HepG2 (cell line): ENCODE data around the gene CD19. TPM values are rescaled to one million over a fixed set of nuclear protein-coding genes. Genes with fewer than 3 reads are reported as not detected.

Source experiments
- BHLHE40 ChIP-seq: IDR thresholded peaks from 2 replicates; pipeline ENCODE4 v1.6.1; 2011; ENCODE audit warnings: low read length, improper control_type of control experiment
- BORCS8-MEF2B ChIP-seq: sonication (generic); formaldehyde crosslinking; IDR thresholded peaks from 2 replicates; pipeline ENCODE4 v1.8.0; 2022; ENCODE audit warnings: mild to moderate bottlenecking, missing genetic modification reagents
- CENPT ChIP-seq: sonication (generic); formaldehyde crosslinking; IDR thresholded peaks from 2 replicates; pipeline ENCODE4 v1.8.0; 2022; ENCODE audit warnings: low read depth, mild to moderate bottlenecking, moderate library complexity, missing genetic modification reagents
- FOXK2 ChIP-seq: fragments of 450-650 bp; IDR thresholded peaks from 2 replicates; pipeline ENCODE4 v1.6.1; 2016
- MIER2 ChIP-seq: IDR thresholded peaks from 2 replicates; pipeline ENCODE4 v1.6.1; 2016; ENCODE audit warnings: missing biosample characterization, missing genetic modification reagents
- NFE2 ChIP-seq: sonication (generic); formaldehyde crosslinking; IDR thresholded peaks from 2 replicates; pipeline ENCODE4 v1.4.0; 2020; ENCODE audit warnings: missing genetic modification reagents
- POGZ ChIP-seq: sonication (generic); formaldehyde crosslinking; IDR thresholded peaks from 2 replicates; pipeline ENCODE4 v1.4.0; 2020; ENCODE audit warnings: mild to moderate bottlenecking, missing genetic modification reagents
- PPARG ChIP-seq: conservative IDR thresholded peaks from 2 replicates; pipeline ENCODE4 v1.6.1; 2016; ENCODE audit warnings: missing biosample characterization, missing genetic modification reagents
- SRF ChIP-seq: IDR thresholded peaks from 2 replicates; pipeline ENCODE4 v1.6.1; 2011; ENCODE audit warnings: mild to moderate bottlenecking, low read depth, low read length, moderate library complexity
- TARDBP ChIP-seq: sonication (generic); formaldehyde crosslinking; IDR thresholded peaks from 2 replicates; pipeline ENCODE4 v1.8.0; 2022; ENCODE audit warnings: mild to moderate bottlenecking, missing genetic modification reagents
- USF2 ChIP-seq, 2 experiments: sonication (generic) in 1 of 2; formaldehyde crosslinking in 1 of 2; IDR thresholded peaks; 2 replicates each; pipeline versions ENCODE4 v1.5.1 to v1.6.1; 2011 to 2020; ENCODE audit warnings: borderline replicate concordance in 1 of 2, low read depth in 1 of 2, low read length in 1 of 2, mild to moderate bottlenecking in 1 of 2, missing genetic modification reagents in 1 of 2, moderate library complexity in 1 of 2
- ZNF20 ChIP-seq: sonication (generic); formaldehyde crosslinking; IDR thresholded peaks from 2 replicates; pipeline ENCODE4 v1.4.0; 2020; ENCODE audit warnings: mild to moderate bottlenecking, moderate library complexity, missing genetic modification reagents
- ZNF224 ChIP-seq: sonication (generic); formaldehyde crosslinking; IDR thresholded peaks from 2 replicates; pipeline ENCODE4 v1.5.0; 2020; ENCODE audit warnings: mild to moderate bottlenecking, missing genetic modification reagents
- ZNF326 ChIP-seq: sonication (generic); formaldehyde crosslinking; IDR thresholded peaks from 2 replicates; pipeline ENCODE4 v1.4.0; 2020; ENCODE audit warnings: missing genetic modification reagents, borderline replicate concordance
- ZNF652 ChIP-seq: IDR thresholded peaks from 2 replicates; pipeline ENCODE4 v1.6.1; 2016; ENCODE audit warnings: low read depth, borderline replicate concordance
- ZNF713 ChIP-seq: sonication (generic); formaldehyde crosslinking; IDR thresholded peaks from 2 replicates; pipeline ENCODE4 v1.4.0; 2020; ENCODE audit warnings: mild to moderate bottlenecking, missing genetic modification reagents
- ZNF737 ChIP-seq: sonication (generic); formaldehyde crosslinking; IDR thresholded peaks from 2 replicates; pipeline ENCODE4 v1.5.0; 2020; ENCODE audit warnings: missing genetic modification reagents, mild to moderate bottlenecking, borderline replicate concordance
- ZNF780A ChIP-seq: sonication (generic); formaldehyde crosslinking; IDR thresholded peaks from 2 replicates; pipeline ENCODE4 v1.8.0; 2022; ENCODE audit warnings: mild to moderate bottlenecking, missing genetic modification reagents, moderate library complexity
- ZXDC ChIP-seq: sonication (generic); formaldehyde crosslinking; IDR thresholded peaks from 2 replicates; pipeline ENCODE4 v1.5.0; 2020; ENCODE audit warnings: mild to moderate bottlenecking, missing genetic modification reagents
- polyA plus RNA-seq, 8 experiments: library from polyadenylated mRNA; depleted of rRNA in 3 of 8; stranded (reverse) in 7 of 8; unstranded in 1 of 8; fragments of >200 nt; fragmentation: Illumina TruSeq in 4 of 8; extraction: Trizol in 4 of 8; gene quantifications; 2 replicates each; pipeline versions ENCODE4 v1.2.1 to v1.2.3, GENCODE V29; 2011 to 2016; ENCODE audit warnings: low read depth in 4 of 8, missing spikeins in 1 of 8, mixed read lengths in 1 of 8; ENCODE audit not compliant: insufficient read depth in 1 of 8
- total RNA-seq, 5 experiments: library from RNA; depleted of rRNA; stranded (reverse); fragments of >200 nt; fragmentation: Illumina TruSeq; extraction: Trizol; gene quantifications; 2 replicates each; pipeline ENCODE4 v1.2.3, GENCODE V29; 2016; ENCODE audit warnings: low read depth in 1 of 5
- TF ChIP-seq, protein P1 (sequence below): sonication (generic); formaldehyde crosslinking; conservative IDR thresholded peaks from 2 replicates; pipeline ENCODE4 v1.5.0; 2020; ENCODE audit warnings: missing genetic modification reagents
- TF ChIP-seq, protein P2 (sequence below): sonication (generic); formaldehyde crosslinking; IDR thresholded peaks from 2 replicates; pipeline ENCODE4 v1.4.0; 2020; ENCODE audit warnings: missing genetic modification reagents

CD19 gene
- total and polyA plus RNA-seq, 2 of the 13 experiments (the other 11 are each of a cell fraction or from before 2014, with no cell fraction given) = 0.55 to 1.1 TPM

DNA sequence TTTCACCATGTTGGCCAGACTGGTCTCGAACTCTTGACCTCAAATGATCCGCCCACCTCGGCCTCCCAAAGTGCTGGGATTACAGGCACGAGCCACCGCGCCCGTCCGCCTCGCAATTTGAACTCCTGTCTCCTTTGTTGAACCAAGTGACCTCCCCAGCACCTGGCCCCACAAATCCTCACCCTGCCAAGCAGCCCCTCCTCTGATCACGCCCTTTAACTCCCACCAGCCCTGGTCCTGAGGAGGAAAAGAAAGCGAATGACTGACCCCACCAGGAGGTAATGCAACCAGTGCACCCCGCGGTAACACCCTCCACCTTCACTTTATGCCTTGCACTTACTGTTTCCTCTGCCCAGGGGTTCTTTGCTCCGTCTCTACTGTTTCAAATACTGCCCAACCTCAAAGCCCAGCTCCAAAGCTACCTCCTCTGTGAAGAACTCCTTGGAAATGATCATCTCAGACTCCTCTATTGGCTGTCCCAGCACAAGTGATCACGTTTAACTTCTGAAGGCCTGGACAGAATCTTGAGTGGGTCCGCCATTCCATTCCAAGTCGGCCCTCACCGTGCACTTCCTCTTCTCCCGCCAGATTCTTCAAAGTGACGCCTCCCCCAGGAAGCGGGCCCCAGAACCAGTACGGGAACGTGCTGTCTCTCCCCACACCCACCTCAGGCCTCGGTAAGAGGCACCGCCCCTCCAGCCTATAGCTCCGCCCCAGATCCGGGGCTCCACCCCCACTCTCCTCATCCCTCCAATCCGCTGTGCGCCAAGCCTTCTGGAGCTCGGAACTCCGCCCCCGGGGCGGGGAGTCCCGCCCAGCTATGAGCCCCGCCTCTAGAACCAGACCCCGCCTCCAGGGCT lies 4.4 kb downstream of the CD19 start (continued):
- TF ChIP-seq ZXDC (no peak), BHLHE40 (peak; percentile 57), ZNF737 (CRISPR knock-in tag) (no peak), SRF (no peak), CENPT (no peak), ZNF224 (CRISPR knock-in tag) (no peak), ZNF20 (CRISPR knock-in tag) (no peak), ZNF780A (CRISPR knock-in tag) (no peak), PPARG (CRISPR knock-in tag) (no peak; the same call in 1 of the 2 replicates), FOXK2 (no peak), USF2 (IDR thresholded peaks at IDR 0.05; ENCODE audit: low read depth, low read length) (no peak), USF2 (CRISPR knock-in tag; IDR thresholded peaks at IDR 0.05; ENCODE audit: borderline replicate concordance) (no peak), ZNF713 (CRISPR knock-in tag) (no peak), MIER2 (CRISPR knock-in tag) (no peak), BORCS8-MEF2B (CRISPR knock-in tag) (no peak), TARDBP (0 out of 2 replicates have a peak, but pooled peaks have one; percentile 21), ZNF326 (CRISPR knock-in tag) (no peak), POGZ (no peak), ZNF652 (CRISPR knock-in tag) (no peak), NFE2 (CRISPR knock-in tag) (no peak)
- TF ChIP-seq, protein P1, sequence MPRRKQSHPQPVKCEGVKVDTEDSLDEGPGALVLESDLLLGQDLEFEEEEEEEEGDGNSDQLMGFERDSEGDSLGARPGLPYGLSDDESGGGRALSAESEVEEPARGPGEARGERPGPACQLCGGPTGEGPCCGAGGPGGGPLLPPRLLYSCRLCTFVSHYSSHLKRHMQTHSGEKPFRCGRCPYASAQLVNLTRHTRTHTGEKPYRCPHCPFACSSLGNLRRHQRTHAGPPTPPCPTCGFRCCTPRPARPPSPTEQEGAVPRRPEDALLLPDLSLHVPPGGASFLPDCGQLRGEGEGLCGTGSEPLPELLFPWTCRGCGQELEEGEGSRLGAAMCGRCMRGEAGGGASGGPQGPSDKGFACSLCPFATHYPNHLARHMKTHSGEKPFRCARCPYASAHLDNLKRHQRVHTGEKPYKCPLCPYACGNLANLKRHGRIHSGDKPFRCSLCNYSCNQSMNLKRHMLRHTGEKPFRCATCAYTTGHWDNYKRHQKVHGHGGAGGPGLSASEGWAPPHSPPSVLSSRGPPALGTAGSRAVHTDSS = no peak
- TF ChIP-seq, protein P2, sequence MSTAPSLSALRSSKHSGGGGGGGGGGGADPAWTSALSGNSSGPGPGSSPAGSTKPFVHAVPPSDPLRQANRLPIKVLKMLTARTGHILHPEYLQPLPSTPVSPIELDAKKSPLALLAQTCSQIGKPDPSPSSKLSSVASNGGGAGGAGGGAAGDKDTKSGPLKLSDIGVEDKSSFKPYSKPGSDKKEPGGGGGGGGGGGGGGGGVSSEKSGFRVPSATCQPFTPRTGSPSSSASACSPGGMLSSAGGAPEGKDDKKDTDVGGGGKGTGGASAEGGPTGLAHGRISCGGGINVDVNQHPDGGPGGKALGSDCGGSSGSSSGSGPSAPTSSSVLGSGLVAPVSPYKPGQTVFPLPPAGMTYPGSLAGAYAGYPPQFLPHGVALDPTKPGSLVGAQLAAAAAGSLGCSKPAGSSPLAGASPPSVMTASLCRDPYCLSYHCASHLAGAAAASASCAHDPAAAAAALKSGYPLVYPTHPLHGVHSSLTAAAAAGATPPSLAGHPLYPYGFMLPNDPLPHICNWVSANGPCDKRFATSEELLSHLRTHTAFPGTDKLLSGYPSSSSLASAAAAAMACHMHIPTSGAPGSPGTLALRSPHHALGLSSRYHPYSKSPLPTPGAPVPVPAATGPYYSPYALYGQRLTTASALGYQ = no peak
